Activated CD8-positive, alpha-beta memory T cell treated with anti-CD3 and anti-CD28 coated beads for 4 hours (primary cell): ENCODE results near the gene SAMD9.
"Not testable (repeated sequence)": the region's sequence is repeated elsewhere in the genome, so short reads cannot be mapped to it uniquely, and the experiment has no call there.

Experiments
- DNase-seq, 2 donors: peaks; one replicate each; pipeline ENCODE4 v3.0.0-alpha.2; 2020; ENCODE audit warnings: low read depth in 2 of 2

SAMD9 gene

DNA sequence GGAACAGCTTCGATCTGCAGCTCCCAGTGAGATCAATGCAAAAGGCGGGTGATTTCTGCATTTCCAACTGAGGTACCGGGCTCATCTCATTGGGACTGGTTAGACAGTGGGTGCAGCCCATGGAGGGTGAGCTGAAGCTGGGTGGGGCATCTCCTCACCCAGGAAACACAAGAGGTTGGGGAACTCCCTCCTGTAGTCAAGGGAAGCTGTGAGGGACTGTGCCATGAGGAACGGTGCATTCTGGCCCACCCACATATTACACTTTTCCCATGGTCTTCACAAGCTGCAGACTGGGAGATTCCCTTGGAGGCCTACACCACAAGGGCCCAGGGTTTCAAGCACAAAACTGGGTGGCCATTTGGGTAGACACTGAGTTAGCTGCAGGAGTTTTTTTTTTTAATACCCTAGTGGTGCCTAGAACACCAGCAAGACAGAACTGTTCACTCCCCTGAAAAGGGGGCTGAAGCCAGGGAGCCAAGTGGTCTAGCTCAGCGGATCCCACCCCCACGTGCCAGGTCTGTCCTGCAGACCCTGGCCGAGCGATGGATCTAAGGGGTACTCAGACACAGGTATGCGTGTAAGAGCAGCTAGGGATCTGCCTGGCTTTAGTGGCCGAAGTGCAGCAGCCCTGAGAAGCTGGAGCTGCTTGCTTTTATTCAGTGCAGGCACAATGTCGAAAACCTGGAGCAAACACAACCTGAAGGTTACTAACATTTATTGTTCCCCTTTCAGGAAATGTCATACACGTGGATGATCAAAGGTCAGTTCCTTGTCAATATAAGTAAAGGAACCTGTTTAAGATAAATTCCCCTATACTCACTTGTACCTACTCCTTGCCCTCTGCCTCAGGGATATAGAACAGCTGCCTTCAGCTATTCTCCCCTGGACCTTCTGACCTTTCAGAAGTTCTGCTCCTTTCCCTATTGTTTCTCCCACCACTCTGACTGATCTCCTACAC is 3.1 kb upstream of the SAMD9 start:
- DNase-seq, result no peak

DNA sequence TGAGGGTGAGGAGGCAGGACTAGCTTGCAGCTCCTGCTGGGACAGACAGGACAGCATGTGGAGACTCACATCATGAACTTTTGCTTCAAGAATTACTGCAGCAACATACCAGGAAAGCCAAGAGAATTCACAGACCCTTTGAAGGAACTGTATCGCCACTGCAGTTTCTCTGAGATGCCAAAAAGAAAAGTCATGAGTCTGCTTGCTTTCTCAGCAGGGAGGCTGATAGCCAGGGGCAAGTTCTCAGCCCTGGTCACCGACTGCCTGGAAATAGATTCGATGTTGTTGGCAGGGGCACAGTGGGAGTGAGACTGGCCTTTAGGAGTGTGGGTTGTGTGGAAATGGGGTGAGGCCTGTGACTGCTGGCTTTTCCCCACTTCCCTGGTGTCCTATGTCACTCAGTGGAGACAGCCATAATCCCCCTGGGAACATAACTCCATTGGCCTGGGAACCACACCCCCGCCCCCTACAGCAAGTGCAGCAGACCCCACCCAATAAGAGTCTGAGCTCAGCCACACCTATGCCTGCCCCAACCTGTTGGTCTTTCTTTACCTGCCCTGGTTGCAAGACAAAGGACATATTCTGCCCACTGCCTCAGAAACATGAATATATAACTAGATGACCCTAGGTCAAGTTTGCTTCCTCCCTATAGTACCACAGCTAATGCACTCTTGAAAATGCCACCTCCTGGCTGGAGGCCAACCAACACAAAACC is 1.6 kb upstream of the SAMD9 start:
- DNase-seq, result no peak

DNA sequence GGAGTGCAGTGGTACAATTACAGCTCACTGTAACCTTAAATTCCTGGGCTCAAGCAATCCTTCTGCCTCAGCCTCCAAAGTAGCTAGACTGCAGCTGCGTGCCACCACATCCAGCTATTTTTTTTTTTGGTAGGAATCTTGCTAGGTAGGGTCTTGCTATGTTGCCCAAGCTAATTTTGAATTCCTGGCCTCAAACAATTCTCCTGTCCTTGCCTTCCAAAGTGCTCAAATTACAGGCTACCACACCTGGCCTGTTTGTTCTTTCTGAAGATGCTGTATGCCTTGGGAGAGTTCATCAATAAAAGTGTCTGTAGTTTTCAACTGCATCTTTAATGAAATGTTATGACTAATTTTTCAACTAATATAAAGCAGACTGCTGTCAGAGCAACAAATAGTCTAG is 452 bp downstream of the SAMD9 start:
- no peak for DNase-seq

DNA sequence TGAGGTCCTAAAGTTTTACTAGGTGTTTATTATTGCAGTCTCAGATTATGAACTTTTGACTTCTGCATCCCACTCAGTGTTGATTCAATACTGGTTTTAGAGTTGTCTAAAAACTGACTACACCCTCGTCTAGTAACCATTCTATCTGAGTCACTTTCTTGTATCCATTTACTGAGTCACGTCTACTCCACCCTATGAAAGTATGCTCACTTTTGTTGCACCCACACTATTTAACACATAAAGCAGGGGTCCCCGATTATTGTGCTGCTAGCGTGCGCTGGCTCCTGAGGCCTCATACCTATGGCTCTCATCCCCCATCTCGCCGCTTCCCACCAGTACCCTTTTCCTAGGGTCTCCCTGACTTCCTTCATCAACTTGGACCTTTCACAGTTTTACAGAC is 2.0 kb downstream of the SAMD9 start:
- DNase-seq, result no peak

- no peak for DNase-seq
These were observed 9.8 kb downstream of the SAMD9 start for GRCh38 chr7:93108003-93108402.

DNA sequence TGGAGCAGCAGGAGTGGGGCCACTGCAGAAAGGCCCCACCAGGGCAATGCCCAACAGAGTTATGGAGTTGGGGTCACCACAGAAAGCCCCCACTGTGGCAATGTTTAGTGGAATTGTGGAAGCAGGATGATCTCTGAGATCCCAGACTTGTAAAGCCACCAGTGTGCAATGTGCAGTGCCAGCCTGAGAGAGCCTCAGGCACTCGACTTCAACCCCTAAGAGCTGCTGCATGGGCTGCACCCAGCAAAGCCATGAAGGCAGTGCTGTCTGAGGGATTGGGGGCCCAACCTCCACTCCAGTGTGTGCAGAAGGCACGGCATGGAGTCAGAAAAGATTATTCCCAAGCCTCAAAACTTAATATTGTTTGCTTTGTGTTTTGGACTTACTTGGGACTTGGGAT is 20.4 kb downstream of the SAMD9 start:
- DNase-seq, result no peak

DNA sequence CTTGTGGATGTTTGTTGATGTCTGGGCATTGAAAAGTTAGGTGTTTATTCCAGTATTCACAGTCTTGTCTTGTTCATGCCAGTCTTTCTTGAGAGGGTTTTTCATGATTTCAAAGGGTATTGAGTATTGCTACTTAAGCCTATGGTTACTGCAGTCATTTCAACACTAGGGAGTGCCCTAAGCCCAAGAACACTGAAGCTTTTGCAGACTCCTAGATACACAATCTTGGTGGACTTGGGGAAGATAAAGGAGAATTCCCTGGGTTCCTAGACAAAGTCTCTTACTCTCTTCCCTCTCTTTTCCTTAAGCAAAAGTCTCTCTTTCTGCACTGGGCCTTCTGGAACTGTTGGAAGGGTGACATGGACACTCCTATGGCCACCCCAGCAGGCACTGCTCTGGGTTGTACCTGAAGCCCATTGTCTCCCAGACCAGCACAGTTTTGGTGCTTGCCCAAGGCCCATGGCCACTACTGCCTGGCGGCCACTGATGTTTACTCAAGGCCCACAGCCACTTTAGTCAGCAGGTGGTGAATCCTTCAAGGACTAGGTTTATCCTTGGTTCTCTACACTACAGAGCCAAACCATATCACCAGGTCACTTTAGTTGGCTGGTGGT is 24.9 kb downstream of the SAMD9 start:
- DNase-seq, result no peak

DNA sequence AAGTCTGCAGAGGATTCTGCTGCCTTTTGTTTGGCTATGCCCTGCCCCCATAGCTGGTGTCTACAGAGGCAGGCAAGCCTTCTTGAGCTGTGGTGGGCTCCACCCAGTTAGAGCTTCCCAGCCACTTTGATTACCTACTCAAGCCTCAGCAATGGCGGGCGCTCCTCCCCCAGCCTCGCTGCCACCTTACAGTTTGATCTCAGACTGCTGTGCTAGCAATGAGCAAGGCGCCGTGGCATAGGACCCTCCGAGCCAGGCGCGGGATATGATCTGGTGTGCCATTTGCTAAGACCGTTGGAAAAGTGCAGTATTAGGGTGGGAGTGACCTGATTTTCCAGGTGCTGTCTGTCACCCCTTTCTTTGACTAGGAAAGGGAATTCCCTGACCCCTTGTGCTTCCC is 44.4 kb downstream of the SAMD9 start:
- DNase-seq, result not testable (repeated sequence)

- no peak for DNase-seq
These were observed 55.2 kb downstream of the SAMD9 start for GRCh38 chr7:93062599-93062998.

GRCh38 chr7:93060865-93061264 is 56.9 kb downstream of the SAMD9 start:
- no peak for DNase-seq

- no peak for DNase-seq
These were observed 57.8 kb downstream of the SAMD9 start for GRCh38 chr7:93060025-93060424.

DNA sequence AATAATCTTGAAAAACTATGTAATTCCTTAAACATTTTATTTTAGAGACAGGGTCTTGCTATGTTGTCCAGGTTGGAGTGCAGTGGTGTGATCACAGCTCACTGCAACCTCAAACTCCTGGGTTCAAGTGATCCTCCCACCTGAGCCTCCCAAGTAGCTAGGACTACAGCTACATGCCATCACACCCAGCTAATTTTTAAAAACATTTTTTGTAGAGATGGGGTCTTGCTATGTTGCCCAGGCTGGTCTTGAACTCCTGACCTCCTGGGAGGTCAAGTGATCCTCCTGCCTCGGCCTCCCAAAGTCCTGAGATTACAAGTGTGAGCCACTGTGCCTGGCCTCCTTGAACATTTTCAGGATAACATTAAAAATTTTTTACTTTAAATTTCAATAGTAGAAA is 61.2 kb downstream of the SAMD9 start:
- not testable (repeated sequence) for DNase-seq

DNA sequence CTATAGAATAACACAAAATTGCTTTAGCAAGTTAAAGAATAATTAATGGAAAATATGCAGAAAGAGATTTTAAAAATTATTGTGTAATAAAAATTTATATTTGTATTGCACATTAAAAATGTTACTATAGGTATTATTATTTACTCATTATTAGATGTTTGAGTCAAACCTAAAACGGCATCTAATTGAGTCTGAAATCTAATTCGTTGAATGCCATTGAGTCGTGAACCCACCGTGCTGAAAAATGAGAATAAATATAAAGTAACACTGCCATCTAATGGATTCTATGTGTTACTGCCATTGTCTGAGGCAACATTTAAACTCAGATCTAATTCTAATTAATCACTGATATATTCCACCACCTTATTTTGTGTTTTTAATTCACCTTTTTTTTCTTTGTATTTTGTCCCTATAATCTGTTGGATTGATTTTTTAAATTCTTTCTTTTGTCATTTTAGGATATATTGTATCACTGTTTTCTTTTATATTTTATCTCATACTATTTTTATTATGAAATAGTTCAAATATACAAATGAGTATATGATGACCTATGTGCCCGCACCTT is 62.2 kb downstream of the SAMD9 start:
- no peak for DNase-seq

GRCh38 chr7:93054975-93055374 is 62.8 kb downstream of the SAMD9 start:
- no peak for DNase-seq

DNA sequence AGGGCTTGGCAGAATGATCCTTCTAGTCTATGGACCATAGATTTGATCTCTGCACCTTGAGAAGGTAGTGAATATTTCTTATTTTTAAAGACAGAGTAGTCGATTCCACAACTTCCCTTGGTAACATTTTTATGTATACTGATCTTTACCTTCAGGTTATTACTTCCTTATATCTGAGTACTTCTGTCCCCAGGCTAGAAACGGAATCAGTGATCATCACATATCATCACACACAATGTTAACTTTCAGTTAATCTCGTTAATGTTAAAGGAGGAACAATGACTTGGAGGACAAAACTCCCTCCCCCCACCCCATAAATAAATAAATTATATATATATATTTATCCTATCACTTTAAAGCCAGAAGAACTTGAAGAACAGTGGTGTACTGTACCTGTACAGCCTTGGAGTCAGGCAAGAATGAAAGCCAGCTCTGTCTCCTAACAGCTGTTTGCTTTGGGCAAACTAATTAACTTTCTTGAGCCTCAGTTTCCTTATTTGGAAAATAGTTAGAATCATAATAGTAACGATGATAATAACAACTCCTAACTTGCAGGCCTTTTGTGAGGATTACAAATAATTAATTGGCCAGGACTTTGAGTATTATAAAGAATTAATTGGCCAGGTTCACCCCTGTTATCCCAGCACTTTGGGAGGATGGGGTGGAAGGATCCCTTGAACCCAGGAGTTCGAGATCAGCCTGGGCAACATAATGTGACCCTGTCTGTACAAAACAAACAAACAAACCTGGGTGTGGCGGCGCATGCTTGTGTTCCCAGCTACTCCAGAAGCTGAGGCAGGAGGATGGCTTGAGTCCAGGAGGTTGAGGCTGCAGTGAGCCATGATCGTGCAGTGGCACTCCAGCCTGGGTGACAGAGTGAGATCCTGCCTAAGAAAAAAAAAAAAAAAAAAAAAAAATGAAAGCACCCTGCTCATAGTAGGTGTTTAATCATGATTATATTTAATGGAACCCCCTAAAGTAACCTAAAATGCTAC is 63.5 kb downstream of the SAMD9 start:
- no peak for DNase-seq

- no peak for DNase-seq
These were observed 64.4 kb downstream of the SAMD9 start for GRCh38 chr7:93053209-93053948.

GRCh38 chr7:93051660-93052059 is 66.1 kb downstream of the SAMD9 start:
- DNase-seq, result no peak
